ENCODE data around the gene IMPG1. TPM values are rescaled to one million over a fixed set of nuclear protein-coding genes. Genes with fewer than 3 reads are reported as not detected.

IMPG1 gene
- total RNA-seq, 1 donor from 2014 or later = not detected

- no peak for DNase-seq (ENCODE audit: extremely low read depth, low read depth, low spot score)
Measured at GRCh38 chr6:75896526-75896925, 175.9 kb downstream of the IMPG1 start.

- DNase-seq (ENCODE audit: extremely low read depth, low read depth, low spot score) = no peak
Measured at GRCh38 chr6:75893776-75894152, 178.7 kb downstream of the IMPG1 start.

GRCh38 chr6:75893058-75893775 is 179.2 kb downstream of the IMPG1 start:
- DNase-seq (ENCODE audit: extremely low read depth, low read depth, low spot score) = peak; percentile 69

- DNase-seq (ENCODE audit: extremely low read depth, low read depth, low spot score) = no peak
Measured at GRCh38 chr6:75892384-75892783, 180.1 kb downstream of the IMPG1 start.

- DNase-seq (ENCODE audit: extremely low read depth, low read depth, low spot score) = no peak
Measured at GRCh38 chr6:75884822-75885221, 187.6 kb downstream of the IMPG1 start.

- no peak for DNase-seq (ENCODE audit: extremely low read depth, low read depth, low spot score)
Measured at GRCh38 chr6:75882734-75883133, 189.7 kb downstream of the IMPG1 start.

GRCh38 chr6:75880305-75880704 is 192.2 kb downstream of the IMPG1 start:
- no peak for DNase-seq (ENCODE audit: extremely low read depth, low read depth, low spot score)

- DNase-seq (ENCODE audit: extremely low read depth, low read depth, low spot score) = no peak
Measured at GRCh38 chr6:75876152-75876551, 196.3 kb downstream of the IMPG1 start.

- DNase-seq (ENCODE audit: extremely low read depth, low read depth, low spot score) = no peak
Measured at GRCh38 chr6:75874224-75874623, 198.2 kb downstream of the IMPG1 start.
